Mucosa of descending colon (tissue), 3 donors: ENCODE data around the gene FCF1. TPM values are rescaled to one million over a fixed set of nuclear protein-coding genes. Genes with fewer than 3 reads are reported as not detected.

Source experiments
- ATAC-seq: fragments of 200-7000 bp; cut with Tn5 transposase; one replicate; pipeline ENCODE4 v1.9.1; 2020; ENCODE audit warnings: mild to moderate bottlenecking, moderate library complexity
- DNase-seq, 3 donors: peaks; one replicate each; pipeline ENCODE4 v3.0.0-alpha.2; 2020
- H3K36me3 ChIP-seq: fragments of 200-600 bp; one replicate; pipeline ENCODE4 v1.8.0; 2021; ENCODE audit warnings: low read depth, mild to moderate bottlenecking
- H3K4me1 ChIP-seq: fragments of 200-600 bp; one replicate; pipeline ENCODE4 v1.8.0; 2021; ENCODE audit warnings: low read depth, mild to moderate bottlenecking
- H3K4me3 ChIP-seq: fragments of 200-600 bp; one replicate; pipeline ENCODE4 v1.8.0; 2021; ENCODE audit warnings: mild to moderate bottlenecking
- H3K9me3 ChIP-seq: fragments of 200-600 bp; one replicate; pipeline ENCODE4 v1.8.0; 2021; ENCODE audit warnings: mild to moderate bottlenecking
- intact Hi-C, 2 donors: fragments of 100-400 bp; cut with DNase I in 1 of 2; cut with micrococcal nuclease in 1 of 2; formaldehyde crosslinking; loops; one replicate each; pipeline versions ENCODE4 v1.11.0 to v1.11.1; 2022; cut with DNase I, micrococcal nuclease
- total RNA-seq, 3 donors: library from RNA; stranded (reverse); fragmentation: NEBNext Ultra II Directional in 2 of 3; extraction: Animal tissue kit (Norgen Biotek cat#: 25700) in 2 of 3; gene quantifications; one replicate each; pipeline versions ENCODE4 v1.2.1 to v1.2.4, GENCODE V29; 2021 to 2023
- TF ChIP-seq, protein P1 (sequence below): fragments of 200-600 bp; IDR thresholded peaks from one replicate; pipeline ENCODE4 v1.8.0; 2022; ENCODE audit warnings: antibody characterized with exemption, mild to moderate bottlenecking
- donor health status: DM: no; HTN: no; CAD: no; lungs with moderate emphysema.
- donor health status: DM: no; HTN: no; CAD: no.
- donor health status: DM: no; HTN: yes; CAD: no.

The FCF1 gene
- total RNA-seq, 3 donors from 2014 or later: 31.7 to 46.5 (median 43.0) TPM

- no peak overlapping the region for H3K4me3 ChIP-seq
- TF ChIP-seq, protein P1, sequence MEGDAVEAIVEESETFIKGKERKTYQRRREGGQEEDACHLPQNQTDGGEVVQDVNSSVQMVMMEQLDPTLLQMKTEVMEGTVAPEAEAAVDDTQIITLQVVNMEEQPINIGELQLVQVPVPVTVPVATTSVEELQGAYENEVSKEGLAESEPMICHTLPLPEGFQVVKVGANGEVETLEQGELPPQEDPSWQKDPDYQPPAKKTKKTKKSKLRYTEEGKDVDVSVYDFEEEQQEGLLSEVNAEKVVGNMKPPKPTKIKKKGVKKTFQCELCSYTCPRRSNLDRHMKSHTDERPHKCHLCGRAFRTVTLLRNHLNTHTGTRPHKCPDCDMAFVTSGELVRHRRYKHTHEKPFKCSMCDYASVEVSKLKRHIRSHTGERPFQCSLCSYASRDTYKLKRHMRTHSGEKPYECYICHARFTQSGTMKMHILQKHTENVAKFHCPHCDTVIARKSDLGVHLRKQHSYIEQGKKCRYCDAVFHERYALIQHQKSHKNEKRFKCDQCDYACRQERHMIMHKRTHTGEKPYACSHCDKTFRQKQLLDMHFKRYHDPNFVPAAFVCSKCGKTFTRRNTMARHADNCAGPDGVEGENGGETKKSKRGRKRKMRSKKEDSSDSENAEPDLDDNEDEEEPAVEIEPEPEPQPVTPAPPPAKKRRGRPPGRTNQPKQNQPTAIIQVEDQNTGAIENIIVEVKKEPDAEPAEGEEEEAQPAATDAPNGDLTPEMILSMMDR: no peak
- ATAC-seq (no peak), DNase-seq (no peak)
- intact Hi-C loops: no loop called here
- no peaks in the 10 kb centered on the region for H3K9me3 ChIP-seq
- H3K4me1 ChIP-seq: peaks cover 13% of the 10 kb centered on the region
- peaks cover 9% of the 10 kb centered on the region for H3K36me3 ChIP-seq
Measured at GRCh38 chr14:74765721-74766120, 52.8 kb downstream of the FCF1 start.

- ATAC-seq (no peak), DNase-seq (no peak)
- TF ChIP-seq, protein P1: no peak
- Histone ChIP-seq H3K4me3 (no peak overlapping the region), H3K4me1 (no peaks in the 10 kb centered on the region), H3K9me3 (no peaks in the 10 kb centered on the region), H3K36me3 (peaks cover 6% of the 10 kb centered on the region)
- intact Hi-C loops: no loop called here
Measured at GRCh38 chr14:74771399-74771798, 58.5 kb downstream of the FCF1 start.

DNA sequence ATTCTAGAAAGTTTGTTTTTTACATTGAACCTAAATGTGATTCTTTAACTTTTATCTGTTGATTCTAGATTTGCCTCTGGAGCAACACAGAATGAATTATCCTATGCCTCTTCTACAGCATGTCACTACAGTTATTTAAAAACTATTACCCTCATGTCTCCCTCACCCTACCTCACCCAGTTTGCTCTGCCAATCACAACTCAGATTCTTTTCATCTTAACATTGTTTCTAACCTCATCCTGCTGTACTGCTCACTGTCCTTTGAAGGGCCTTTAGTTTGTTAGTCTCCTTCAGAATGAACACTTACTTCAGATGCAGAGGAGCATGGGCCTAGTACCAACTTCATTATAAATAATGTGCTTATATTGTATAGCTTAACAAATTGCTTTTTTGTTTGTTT is 71.7 kb downstream of the FCF1 start:
- H3K9me3 ChIP-seq: no peaks in the 10 kb centered on the region
- no peaks in the 10 kb centered on the region for H3K4me1 ChIP-seq
- TF ChIP-seq, protein P1: no peak
- intact Hi-C loops: no loop called here
- no peak for DNase-seq
- H3K36me3 ChIP-seq: peaks cover 9% of the 10 kb centered on the region
- ATAC-seq: no peak
- no peak overlapping the region for H3K4me3 ChIP-seq

GRCh38 chr14:74785056-74785613 is 72.2 kb downstream of the FCF1 start:
- TF ChIP-seq, protein P1: no peak
- no peak overlapping the region for H3K4me3 ChIP-seq
- intact Hi-C loops: no loop called here
- H3K4me1 ChIP-seq: no peaks in the 10 kb centered on the region
- ATAC-seq: no peak
- H3K36me3 ChIP-seq: peaks cover 9% of the 10 kb centered on the region
- no peak for DNase-seq
- no peaks in the 10 kb centered on the region for H3K9me3 ChIP-seq

GRCh38 chr14:74786796-74787315 is 73.9 kb downstream of the FCF1 start:
- TF ChIP-seq, protein P1: no peak
- peaks cover 9% of the 10 kb centered on the region for H3K36me3 ChIP-seq
- no peak for ATAC-seq
- no peak for DNase-seq
- intact Hi-C loops: no loop called here
- no peaks in the 10 kb centered on the region for H3K4me1 ChIP-seq
- no peak overlapping the region for H3K4me3 ChIP-seq
- no peaks in the 10 kb centered on the region for H3K9me3 ChIP-seq

Other genes starting within 250 kb of the FCF1 start
- gene NPC2, start 219.8 kb upstream of the FCF1 start, total RNA-seq: 100 to 1,000 TPM; 150 to 212 (median 168) TPM
- 10 to 100 TPM; 22.4 to 36.1 (median 30.0) TPM for gene ISCA2, start 219.4 kb upstream of the FCF1 start, total RNA-seq
- gene LTBP2, start 100.9 kb upstream of the FCF1 start, total RNA-seq: 10 to 100 TPM in 1 of 3 donors, 1 to 10 TPM in 2; 1.7 to 10.2 (median 3.0) TPM
- 10 to 100 TPM; 39.9 to 60.1 (median 42.2) TPM for gene AREL1, start 64 bp upstream of the FCF1 start, total RNA-seq
- gene YLPM1, start 50.2 kb downstream of the FCF1 start, total RNA-seq: 10 to 100 TPM; 42.1 to 59.7 (median 48.9) TPM
- gene PROX2, start 163.0 kb downstream of the FCF1 start, total RNA-seq: under 1 TPM in 2 of 3 donors, not detected in 1; 0.07 to 0.09 TPM
- 100 to 1,000 TPM; 106 to 125 (median 121) TPM for gene DLST, start 168.8 kb downstream of the FCF1 start, total RNA-seq
- gene RPS6KL1, start 210.1 kb downstream of the FCF1 start, total RNA-seq: 10 to 100 TPM in 2 of 3 donors, 1 to 10 TPM in 1; 7.7 to 12.7 (median 11.5) TPM
- 1 to 10 TPM in 2 of 3 donors, under 1 TPM in 1; 0.96 to 3.1 (median 2.3) TPM for gene PGF, start 242.5 kb downstream of the FCF1 start, total RNA-seq